ENCODE measurements around the gene CST4. TPM values are rescaled to one million over a fixed set of nuclear protein-coding genes. Genes with fewer than 3 reads are reported as not detected.

Gene CST4
- total RNA-seq, 1 donor from 2014 or later: not detected

GRCh38 chr20:23655491-23656211 lies 33.2 kb downstream of the CST4 start:
- Histone ChIP-seq H3K4me3 (ENCODE audit: low read depth, low read length) (no peak overlapping the region), H3K36me3 (ENCODE audit: control insufficient read depth, insufficient read depth, low read length) (no peaks in the 10 kb centered on the region), H3K27me3 (ENCODE audit: control insufficient read depth, insufficient read depth, low read length) (no peaks in the 10 kb centered on the region)
- DNase-seq (ENCODE audit: low read depth): no peak
- no peak for FAIRE-seq
- no peak for TF ChIP-seq CTCF (IDR thresholded peaks at IDR 0.05; ENCODE audit: insufficient read depth, low read length, severe bottlenecking)

DNA sequence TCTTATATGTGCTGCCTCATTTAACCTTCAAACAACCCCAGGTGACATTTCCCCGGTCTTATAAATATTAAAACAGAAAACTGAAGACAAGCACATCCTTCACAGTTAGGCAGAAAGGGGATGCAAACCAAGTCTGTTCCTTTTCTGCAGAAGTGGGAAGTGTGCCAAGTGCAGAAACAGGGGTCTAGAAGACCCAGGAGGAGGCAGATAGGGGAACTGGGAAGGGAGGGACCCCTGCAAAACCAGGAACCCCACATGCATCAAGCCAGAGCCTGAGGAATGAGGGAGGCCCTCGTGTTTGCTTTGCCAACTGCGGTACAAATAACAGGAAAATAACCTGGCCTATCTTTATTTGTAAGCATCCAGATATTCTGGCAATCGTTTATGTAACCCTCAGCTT lies 34.1 kb downstream of the CST4 start:
- no peak for TF ChIP-seq CTCF (IDR thresholded peaks at IDR 0.05; ENCODE audit: insufficient read depth, low read length, severe bottlenecking)
- Histone ChIP-seq H3K36me3 (ENCODE audit: control insufficient read depth, insufficient read depth, low read length) (no peaks in the 10 kb centered on the region), H3K4me3 (ENCODE audit: low read depth, low read length) (no peak overlapping the region), H3K27me3 (ENCODE audit: control insufficient read depth, insufficient read depth, low read length) (no peaks in the 10 kb centered on the region)
- DNase-seq (ENCODE audit: low read depth) (no peak), FAIRE-seq (no peak)

- no peak for TF ChIP-seq CTCF (IDR thresholded peaks at IDR 0.05; ENCODE audit: insufficient read depth, low read length, severe bottlenecking)
These were observed 34.8 kb downstream of the CST4 start for GRCh38 chr20:23654000-23654399.

GRCh38 chr20:23653400-23653938 lies 35.4 kb downstream of the CST4 start:
- H3K36me3 ChIP-seq (ENCODE audit: control insufficient read depth, insufficient read depth, low read length): no peaks in the 10 kb centered on the region
- H3K4me3 ChIP-seq (ENCODE audit: low read depth, low read length): no peak overlapping the region
- DNase-seq (ENCODE audit: low read depth): no peak
- no peak for FAIRE-seq
- no peaks in the 10 kb centered on the region for H3K27me3 ChIP-seq (ENCODE audit: control insufficient read depth, insufficient read depth, low read length)
- TF ChIP-seq CTCF (IDR thresholded peaks at IDR 0.05; ENCODE audit: insufficient read depth, low read length, severe bottlenecking): no peak

More at GRCh38 chr20:23654000-23654399, 34.8 kb downstream of the CST4 start:
- Histone ChIP-seq H3K4me3 (ENCODE audit: low read depth, low read length) (no peak overlapping the region), H3K36me3 (ENCODE audit: control insufficient read depth, insufficient read depth, low read length) (no peaks in the 10 kb centered on the region), H3K27me3 (ENCODE audit: control insufficient read depth, insufficient read depth, low read length) (no peaks in the 10 kb centered on the region)
- DNase-seq (ENCODE audit: low read depth) (peak; percentile 69), FAIRE-seq (no peak)

GRCh38 chr20:23652926-23653325 lies 35.9 kb downstream of the CST4 start:
- no peak for DNase-seq (ENCODE audit: low read depth)
- Histone ChIP-seq H3K27me3 (ENCODE audit: control insufficient read depth, insufficient read depth, low read length) (no peaks in the 10 kb centered on the region), H3K4me3 (ENCODE audit: low read depth, low read length) (no peak overlapping the region), H3K36me3 (ENCODE audit: control insufficient read depth, insufficient read depth, low read length) (no peaks in the 10 kb centered on the region)
- no peak for FAIRE-seq
- no peak for TF ChIP-seq CTCF (IDR thresholded peaks at IDR 0.05; ENCODE audit: insufficient read depth, low read length, severe bottlenecking)
